Neural progenitor cell (in vitro differentiated cells): ENCODE data around the gene RFPL1.

Source experiments
- EZH2 ChIP-seq: fragments of 200-600 bp; sonication (generic); IDR thresholded peaks from 2 replicates; pipeline ENCODE4 v1.6.1; 2017; ENCODE audit warnings: antibody characterized with exemption, mild to moderate bottlenecking, moderate library complexity
- EZH2phosphoT487 ChIP-seq: fragments of 200-600 bp; sonication (generic); IDR thresholded peaks from 2 replicates; pipeline ENCODE4 v1.6.1; 2017; ENCODE audit warnings: antibody characterized with exemption
- TF ChIP-seq, protein P1 (sequence below): fragments of 200-600 bp; sonication (generic); IDR thresholded peaks from 2 replicates; pipeline ENCODE4 v1.5.1; 2017; ENCODE audit warnings: antibody characterized with exemption, mild to moderate bottlenecking

DNA sequence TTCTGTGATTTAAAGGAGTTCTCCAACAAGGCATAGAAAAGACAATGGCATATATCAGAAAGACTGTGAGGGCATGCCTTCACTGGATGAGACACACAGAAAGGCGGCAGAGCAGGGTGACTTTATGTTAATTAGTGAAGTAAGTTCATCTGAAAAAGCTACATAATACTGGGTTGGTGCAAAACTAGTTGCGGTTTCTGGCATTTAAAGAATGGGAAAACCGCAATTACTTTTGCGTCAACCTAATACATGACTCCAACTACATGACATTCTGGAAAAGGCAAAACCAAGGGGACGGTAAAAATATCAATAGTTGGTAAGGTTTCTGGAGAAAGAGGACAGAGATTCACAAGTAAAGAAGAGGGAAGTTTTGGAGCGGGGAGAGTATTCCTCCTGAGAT, 5.1 kb downstream of the RFPL1 start:
- TF ChIP-seq, protein P1, sequence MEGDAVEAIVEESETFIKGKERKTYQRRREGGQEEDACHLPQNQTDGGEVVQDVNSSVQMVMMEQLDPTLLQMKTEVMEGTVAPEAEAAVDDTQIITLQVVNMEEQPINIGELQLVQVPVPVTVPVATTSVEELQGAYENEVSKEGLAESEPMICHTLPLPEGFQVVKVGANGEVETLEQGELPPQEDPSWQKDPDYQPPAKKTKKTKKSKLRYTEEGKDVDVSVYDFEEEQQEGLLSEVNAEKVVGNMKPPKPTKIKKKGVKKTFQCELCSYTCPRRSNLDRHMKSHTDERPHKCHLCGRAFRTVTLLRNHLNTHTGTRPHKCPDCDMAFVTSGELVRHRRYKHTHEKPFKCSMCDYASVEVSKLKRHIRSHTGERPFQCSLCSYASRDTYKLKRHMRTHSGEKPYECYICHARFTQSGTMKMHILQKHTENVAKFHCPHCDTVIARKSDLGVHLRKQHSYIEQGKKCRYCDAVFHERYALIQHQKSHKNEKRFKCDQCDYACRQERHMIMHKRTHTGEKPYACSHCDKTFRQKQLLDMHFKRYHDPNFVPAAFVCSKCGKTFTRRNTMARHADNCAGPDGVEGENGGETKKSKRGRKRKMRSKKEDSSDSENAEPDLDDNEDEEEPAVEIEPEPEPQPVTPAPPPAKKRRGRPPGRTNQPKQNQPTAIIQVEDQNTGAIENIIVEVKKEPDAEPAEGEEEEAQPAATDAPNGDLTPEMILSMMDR: no peak
- TF ChIP-seq EZH2 (no peak), EZH2phosphoT487 (no peak)
